NCI-H1694 treated with DMSO at 0.1 percent for 48 hours (cell line): Measurements from ENCODE around the gene TICAM1.

ENCODE experiments used
- DNase-seq: peaks from one replicate; lab custom pipeline; 2025; lab: John Stamatoyannopoulos, UW

Gene TICAM1

DNA sequence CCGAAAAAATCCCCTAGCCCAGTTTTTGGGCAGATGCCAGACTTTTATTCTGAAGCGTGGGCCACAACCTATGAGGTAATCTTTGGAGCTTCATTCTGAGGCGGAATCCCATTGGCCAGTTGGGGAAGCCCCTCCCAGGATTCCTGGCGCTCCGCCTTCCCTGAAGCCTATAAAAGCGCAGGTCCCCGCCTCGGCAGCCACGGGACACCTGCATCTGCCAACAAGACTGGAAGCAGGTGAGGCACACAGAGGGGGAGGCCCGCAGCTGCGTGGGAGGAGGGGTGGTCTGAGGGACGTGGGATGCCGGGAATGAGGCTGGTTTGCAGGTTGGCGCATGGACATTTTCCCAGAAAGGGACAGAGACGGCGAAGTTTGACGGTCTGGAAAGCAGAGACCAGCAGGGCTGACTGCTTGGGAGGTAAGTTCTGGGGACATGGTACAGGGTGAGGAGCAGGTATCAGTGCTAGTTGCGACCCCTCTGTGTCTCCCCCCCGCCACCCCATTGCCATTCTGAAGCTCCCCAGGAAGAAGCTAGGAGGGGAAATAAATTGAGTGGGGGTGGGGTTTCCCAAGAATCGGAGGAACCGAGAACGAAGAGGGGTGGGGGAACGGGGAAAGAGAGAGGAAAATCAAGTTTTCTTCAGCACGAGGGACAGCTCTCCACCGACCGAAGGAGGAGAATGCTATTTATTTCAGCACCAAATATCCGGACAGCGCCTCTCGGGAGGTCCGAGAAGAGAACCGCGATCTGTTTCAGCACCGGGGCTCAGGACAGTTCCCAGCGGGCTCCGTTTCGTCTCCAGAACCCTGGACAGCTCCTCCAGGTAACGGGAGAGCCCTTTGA is 62.4 kb downstream of the TICAM1 start:
- peak; percentile 41 for DNase-seq
